Nasal cavity respiratory epithelium epithelial cell of viscerocranial mucosa (primary cell): Measurements from ENCODE around the gene EPHA2. TPM values are rescaled to one million over a fixed set of nuclear protein-coding genes. Genes with fewer than 3 reads are reported as not detected.

Experiments used
- total RNA-seq: library from RNA; depleted of rRNA; stranded (reverse); fragments of >200 nt; gene quantifications from 2 replicates; pipeline ENCODE4 v1.2.3, GENCODE V29; 2014

EPHA2 gene
- total RNA-seq = 184 and 193 TPM in 2 replicates

DNA sequence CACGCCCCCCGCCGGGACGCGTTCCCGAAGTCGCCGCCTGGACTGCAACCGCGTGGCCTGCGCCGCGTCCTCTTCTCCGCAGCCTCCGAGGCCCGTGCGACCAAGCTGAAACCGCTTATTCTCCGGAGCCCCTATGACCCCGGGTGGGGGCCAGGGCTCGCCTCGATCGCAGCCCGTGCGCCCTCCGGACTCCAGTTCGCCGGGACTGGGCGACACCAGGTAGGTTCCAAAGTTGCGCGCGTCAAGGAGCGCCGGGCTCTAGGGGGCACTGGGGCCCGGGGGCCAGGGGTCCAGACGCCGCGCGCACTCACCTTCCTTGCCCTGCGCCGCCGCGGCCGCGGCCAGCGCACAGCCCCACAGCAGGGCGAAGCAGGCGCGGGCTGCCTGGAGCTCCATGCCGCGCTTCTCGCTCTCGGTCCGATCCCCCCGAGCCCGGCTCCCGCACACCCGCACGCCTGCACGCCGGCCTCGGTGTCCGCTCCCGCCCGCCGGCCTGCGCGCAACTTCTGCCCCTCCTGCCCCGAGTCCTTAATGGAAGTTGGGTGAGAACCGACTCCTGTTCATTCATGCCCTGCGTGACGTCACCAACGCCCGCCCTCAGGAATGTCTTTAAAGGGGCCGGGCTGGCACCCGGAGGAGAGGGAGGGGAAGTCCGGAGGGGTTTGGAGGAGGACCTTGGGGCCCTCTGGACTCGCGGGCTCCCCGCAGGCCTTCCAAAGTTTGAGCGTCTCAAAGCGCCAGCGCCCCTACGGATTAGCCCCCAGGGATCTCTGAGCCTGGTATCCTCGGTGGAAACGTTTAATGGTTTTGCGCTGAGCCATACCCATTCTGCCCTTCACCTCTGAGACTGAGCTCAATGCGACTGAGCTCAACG is at the start of gene EPHA2:
Gene EPHA2, minus strand, starts transcription at position 533 of the 874 bp plus-strand sequence. Its CDS starts 137 bp downstream, at position 396.

Other genes with a start within 250 kb of the EPHA2 start
- gene ZBTB17, start 180.0 kb downstream of the EPHA2 start, total RNA-seq = 30.1 and 38.5 TPM in 2 replicates
- not detected in 2 replicates for gene SRARP, start 151.8 kb downstream of the EPHA2 start, total RNA-seq
- not detected in 2 replicates for gene HSPB7, start 138.0 kb downstream of the EPHA2 start, total RNA-seq
- gene CLCNKA, start 134.0 kb downstream of the EPHA2 start, total RNA-seq = not detected in 2 replicates
- 0.21 TPM in 1 of 2 replicates, not detected in the other for gene CLCNKB, start 112.3 kb downstream of the EPHA2 start, total RNA-seq
- 0.34 and 1.00 TPM in 2 replicates for gene FAM131C, start 82.4 kb downstream of the EPHA2 start, total RNA-seq
- gene ARHGEF19, start 56.6 kb upstream of the EPHA2 start, total RNA-seq = 5.1 and 11.0 TPM in 2 replicates
- gene CPLANE2, start 81.1 kb upstream of the EPHA2 start, total RNA-seq = 11.4 and 13.3 TPM in 2 replicates
- gene FBXO42, start 196.4 kb upstream of the EPHA2 start, total RNA-seq = 17.4 and 18.8 TPM in 2 replicates
- 18.1 and 33.5 TPM in 2 replicates for gene SZRD1, start 211.2 kb upstream of the EPHA2 start, total RNA-seq